Brain microvascular endothelial cell (primary cell): ENCODE measurements around the gene YJEFN3.

Experiments used
- DNase-seq: peaks from one replicate; pipeline ENCODE4 v3.0.0-alpha.2; 2020
- H3K27ac ChIP-seq: fragments of 250-450 bp; sonication (Bioruptor Pico); 2 replicates; pipeline ENCODE4 v1.5.1; 2020; ENCODE audit warnings: mild to moderate bottlenecking, moderate library complexity
- H3K27me3 ChIP-seq: fragments of 250-450 bp; sonication (Bioruptor Pico); replicated peaks from 2 replicates; pipeline ENCODE4 v1.5.1; 2020; ENCODE audit warnings: mild to moderate bottlenecking
- H3K36me3 ChIP-seq: fragments of 250-450 bp; sonication (Bioruptor Pico); replicated peaks from 2 replicates; pipeline ENCODE4 v1.5.1; 2020; ENCODE audit warnings: mild to moderate bottlenecking
- H3K4me3 ChIP-seq: 2 replicates; pipeline ENCODE4 v1.5.1; 2011; ENCODE audit warnings: low read depth, mild to moderate bottlenecking, control low read depth, low read length, moderate library complexity
- in situ Hi-C: cut with HindIII; loops from 2 replicates; pipeline ENCODE4 v1.10.0; 2017; ENCODE audit warnings: low sequenced_read_pairs, low pct_ligation_motif_present
- TF ChIP-seq, protein P1 (sequence below): IDR thresholded peaks from 2 replicates; pipeline ENCODE4 v1.5.1; 2011; ENCODE audit warnings: low read depth, mild to moderate bottlenecking, moderate library complexity, low read length, control low read depth, inconsistent platforms; ENCODE audit errors: missing control alignments

YJEFN3 gene

DNA sequence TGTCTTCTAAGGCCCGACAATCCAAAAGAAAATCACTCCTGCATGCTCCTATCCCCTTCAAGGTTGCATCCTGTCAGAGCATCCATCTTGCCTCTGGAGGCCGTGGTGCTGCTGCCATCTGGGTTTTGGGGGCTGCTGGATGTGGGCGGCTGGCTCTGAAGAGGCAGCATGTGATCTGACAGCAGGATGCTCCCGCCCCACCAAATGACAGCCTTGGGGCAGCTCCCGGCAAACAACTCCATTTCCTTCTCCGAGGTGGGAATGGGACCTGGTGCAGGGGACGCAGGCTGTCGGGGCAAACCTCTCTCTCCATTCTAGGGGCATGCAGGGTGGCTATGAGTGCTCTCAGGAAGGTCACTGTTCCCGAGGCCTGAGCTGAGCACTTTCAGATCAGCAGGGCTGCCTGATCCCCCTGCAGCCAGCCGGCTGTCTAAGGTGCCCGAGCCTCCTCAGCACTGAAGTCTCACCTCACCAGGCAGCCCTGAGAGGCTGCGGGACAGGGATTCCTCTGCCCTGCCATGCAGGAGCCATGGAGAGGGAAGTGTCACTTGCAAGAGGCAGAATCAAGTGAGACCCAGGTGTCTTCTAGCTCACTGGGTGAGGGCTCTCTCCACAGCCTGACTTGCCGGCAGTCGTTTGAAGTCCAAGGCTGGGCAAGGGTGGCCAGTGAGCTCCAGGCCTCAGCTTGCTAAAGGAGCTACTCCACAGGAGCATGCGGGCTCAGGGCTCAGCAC, 42.2 kb upstream of the YJEFN3 start:
- DNase-seq: no peak
- no peak overlapping the region for H3K27ac ChIP-seq
- H3K36me3 ChIP-seq: peaks cover 8% of the 10 kb centered on the region

DNA sequence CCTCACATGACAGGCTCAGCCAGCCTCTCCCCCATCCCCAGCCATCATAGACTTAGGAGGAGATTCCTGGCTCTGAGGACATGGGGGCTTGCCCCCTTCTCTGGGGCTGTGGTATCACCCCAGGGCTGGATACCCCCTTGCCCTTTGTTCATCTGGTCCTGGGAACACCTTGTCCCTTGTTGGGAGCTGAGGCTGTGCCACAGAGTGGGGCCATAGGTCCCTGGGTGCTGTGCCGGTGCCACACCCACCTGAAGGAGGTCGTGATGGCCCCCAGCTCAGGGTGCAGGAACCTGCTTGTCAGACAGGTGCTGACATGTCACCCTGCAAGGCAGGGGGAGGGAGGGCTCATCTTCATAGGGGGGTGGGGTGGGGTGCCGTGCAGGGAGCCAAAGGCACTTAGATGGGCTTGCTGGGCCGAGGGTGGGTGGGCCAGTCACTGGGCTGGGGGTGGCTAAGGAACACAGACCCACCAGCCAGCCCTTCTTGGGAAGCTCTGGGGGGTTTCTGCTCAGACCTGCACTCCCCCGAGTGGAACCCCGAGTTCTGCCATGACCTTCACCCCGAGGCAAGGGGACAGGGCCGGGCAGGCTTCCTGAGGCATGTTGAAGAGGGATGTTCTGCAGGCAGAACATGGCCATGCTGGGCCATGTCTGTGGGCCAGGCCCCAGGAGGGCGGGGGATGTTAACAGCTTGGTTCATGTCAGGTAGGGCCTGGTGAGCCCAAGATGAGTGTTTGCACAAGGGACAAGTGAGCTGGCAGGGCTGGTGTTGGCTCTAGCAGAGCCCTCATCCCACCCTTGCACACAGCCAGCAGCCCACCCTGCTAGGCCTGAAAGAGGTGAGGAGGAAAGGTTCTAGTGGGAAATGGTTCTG, 41.4 kb upstream of the YJEFN3 start:
- Histone ChIP-seq H3K27ac (no peak overlapping the region), H3K4me3 (no peak overlapping the region), H3K27me3 (no peaks in the 10 kb centered on the region), H3K36me3 (peaks cover 8% of the 10 kb centered on the region)
- no peak for DNase-seq
- TF ChIP-seq, protein P1, sequence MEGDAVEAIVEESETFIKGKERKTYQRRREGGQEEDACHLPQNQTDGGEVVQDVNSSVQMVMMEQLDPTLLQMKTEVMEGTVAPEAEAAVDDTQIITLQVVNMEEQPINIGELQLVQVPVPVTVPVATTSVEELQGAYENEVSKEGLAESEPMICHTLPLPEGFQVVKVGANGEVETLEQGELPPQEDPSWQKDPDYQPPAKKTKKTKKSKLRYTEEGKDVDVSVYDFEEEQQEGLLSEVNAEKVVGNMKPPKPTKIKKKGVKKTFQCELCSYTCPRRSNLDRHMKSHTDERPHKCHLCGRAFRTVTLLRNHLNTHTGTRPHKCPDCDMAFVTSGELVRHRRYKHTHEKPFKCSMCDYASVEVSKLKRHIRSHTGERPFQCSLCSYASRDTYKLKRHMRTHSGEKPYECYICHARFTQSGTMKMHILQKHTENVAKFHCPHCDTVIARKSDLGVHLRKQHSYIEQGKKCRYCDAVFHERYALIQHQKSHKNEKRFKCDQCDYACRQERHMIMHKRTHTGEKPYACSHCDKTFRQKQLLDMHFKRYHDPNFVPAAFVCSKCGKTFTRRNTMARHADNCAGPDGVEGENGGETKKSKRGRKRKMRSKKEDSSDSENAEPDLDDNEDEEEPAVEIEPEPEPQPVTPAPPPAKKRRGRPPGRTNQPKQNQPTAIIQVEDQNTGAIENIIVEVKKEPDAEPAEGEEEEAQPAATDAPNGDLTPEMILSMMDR: no peak
- in situ Hi-C loops: no loop called here

More for the DNA sequence above, 42.2 kb upstream of the YJEFN3 start:
- in situ Hi-C loops: no loop called here
- no peaks in the 10 kb centered on the region for H3K27me3 ChIP-seq
- TF ChIP-seq, protein P1: no peak
- no peak overlapping the region for H3K4me3 ChIP-seq

DNA sequence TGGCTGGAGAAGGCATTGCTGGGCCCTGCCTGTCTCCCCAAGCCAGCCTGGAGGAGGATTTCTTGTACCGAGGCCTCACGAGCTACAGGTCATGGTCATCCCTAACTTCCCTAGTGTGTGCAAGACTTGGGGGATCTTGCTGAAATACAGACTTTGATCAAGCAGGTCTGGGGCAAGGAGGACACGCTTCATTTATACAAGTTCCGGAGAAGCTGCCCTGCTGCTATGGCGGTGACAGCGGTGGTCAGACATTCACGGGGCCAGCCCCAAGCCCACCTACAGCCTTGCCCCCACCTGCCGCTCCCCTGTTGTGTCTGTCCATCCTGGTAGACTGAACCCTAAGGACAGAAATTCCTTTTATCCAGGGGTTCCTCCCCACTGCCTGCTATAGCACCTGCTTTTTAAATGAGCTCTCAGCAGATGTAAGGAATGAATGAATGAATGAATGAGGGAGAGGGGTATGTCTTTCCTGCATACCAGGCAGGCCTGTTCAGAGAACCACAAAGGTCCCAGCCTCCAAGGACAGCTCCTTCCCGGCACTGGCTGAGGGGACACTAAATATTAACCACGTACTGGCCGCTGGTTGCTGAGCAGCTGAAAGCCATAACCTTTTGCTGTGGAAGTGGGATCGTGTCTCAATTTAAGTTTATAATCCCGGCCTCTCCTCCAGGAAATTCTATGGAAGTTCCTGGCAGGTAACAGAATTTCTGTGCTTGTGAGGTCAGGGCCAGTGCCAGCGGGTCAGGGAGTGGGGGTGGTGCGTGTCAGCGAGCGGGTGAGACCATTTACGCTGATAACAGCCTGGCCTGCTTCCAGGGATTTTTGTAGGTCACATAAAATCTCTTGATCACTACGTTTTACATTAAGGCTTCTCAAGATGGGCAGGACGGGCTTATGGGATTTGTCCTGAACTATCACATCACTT, 40.5 kb upstream of the YJEFN3 start:
- peak overlapping the region; percentile 86 for H3K27ac ChIP-seq
- H3K4me3 ChIP-seq: no peak overlapping the region
- DNase-seq: peak; percentile 19
- peaks cover 8% of the 10 kb centered on the region for H3K36me3 ChIP-seq
- TF ChIP-seq, protein P1: no peak
- in situ Hi-C loops: no loop called here
- H3K27me3 ChIP-seq: no peaks in the 10 kb centered on the region

DNA sequence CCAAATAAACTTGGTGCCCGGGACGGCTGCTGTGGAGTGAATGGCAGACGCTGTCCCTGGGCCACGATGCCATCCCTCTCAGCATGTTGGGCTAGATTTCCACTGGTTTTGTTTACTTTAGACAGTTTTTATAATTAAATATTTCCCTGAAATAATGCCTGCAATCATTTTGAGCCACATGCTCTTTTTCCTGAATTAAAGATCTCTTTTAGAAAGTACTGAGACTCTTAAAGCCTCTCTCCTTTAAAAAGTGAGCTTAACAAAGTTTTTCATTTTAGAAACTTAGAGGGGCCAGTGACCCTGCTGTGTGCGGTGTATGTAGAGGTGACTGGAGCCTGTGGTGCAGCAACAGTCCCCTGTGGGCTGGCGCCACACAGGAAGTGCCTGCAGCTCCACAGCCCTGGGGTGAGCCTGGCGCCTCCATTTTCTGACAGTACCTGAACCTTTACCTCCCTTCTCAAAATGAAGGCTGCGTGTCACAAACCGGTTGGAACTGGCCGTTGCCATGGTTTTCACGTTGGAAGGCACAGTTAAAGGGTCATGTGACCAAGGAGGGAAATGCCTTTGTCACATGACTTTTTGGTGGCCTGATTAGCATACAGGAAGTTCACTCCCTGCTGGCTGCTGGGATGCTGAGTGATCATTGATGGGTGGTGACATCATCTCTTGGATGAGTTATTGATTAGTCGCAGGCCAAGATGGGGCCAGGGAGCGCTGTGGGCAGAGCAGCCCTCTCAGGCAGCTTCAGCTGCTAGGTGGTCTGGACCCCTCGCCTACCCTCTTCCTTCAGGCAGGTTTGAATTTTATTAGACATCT, 39.6 kb upstream of the YJEFN3 start:
- Histone ChIP-seq H3K27ac (peak overlapping the region; percentile 86), H3K27me3 (no peaks in the 10 kb centered on the region), H3K36me3 (peaks cover 7% of the 10 kb centered on the region), H3K4me3 (no peak overlapping the region)
- TF ChIP-seq, protein P1: no peak
- peak; percentile 92 for DNase-seq
- in situ Hi-C loops: no loop called here

DNA sequence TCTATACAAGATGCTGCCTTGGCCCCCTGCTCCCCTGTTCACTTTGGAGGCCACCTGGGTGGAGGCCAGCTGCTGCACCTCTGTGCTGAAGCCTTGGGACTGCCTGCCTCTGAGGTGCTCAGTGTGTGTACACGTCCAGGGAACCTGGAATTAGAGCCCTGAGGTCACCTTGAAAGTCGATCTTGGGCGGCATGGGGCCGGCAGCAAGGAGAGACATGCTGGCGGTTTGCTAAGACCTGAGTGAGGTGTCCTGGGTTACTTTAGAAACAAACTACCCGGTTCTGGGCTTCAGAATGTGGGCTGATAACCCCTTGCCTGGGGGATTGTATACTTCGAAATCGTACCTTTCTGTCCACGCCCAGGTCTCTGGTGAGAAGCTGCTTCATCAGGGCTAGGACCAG, 38.9 kb upstream of the YJEFN3 start:
- Histone ChIP-seq H3K4me3 (no peak overlapping the region), H3K36me3 (peaks cover 12% of the 10 kb centered on the region)

More for the DNA sequence above, 38.9 kb upstream of the YJEFN3 start:
- in situ Hi-C loops: no loop called here
- DNase-seq: no peak
- no peaks in the 10 kb centered on the region for H3K27me3 ChIP-seq
- peak overlapping the region; percentile 86 for H3K27ac ChIP-seq
- TF ChIP-seq, protein P1: no peak
